Panc1 (cell line): ENCODE data around the gene ZBTB7C.

ENCODE experiments used
- POLR2AphosphoS5 ChIP-seq: IDR thresholded peaks from 2 replicates; pipeline ENCODE4 v1.6.1; 2012; ENCODE audit warnings: mild to moderate bottlenecking, low read depth, low read length, moderate library complexity
- SIN3A ChIP-seq: IDR thresholded peaks from 2 replicates; pipeline ENCODE4 v1.6.1; 2012; ENCODE audit warnings: low read depth, mild to moderate bottlenecking, low read length, moderate library complexity, borderline replicate concordance; ENCODE audit not compliant: insufficient read depth
- TCF7L2 ChIP-seq: IDR thresholded peaks from 2 replicates; pipeline ENCODE4 v1.6.1; 2011; ENCODE audit warnings: mild to moderate bottlenecking, low read depth, low read length, inconsistent platforms
- TF ChIP-seq, protein P1 (sequence below): fragments of 450-650 bp; IDR thresholded peaks from 2 replicates; pipeline ENCODE4 v1.5.1; 2017; ENCODE audit warnings: mild to moderate bottlenecking
- TF ChIP-seq, protein P2 (sequence below), 2 experiments: IDR thresholded peaks; 2 replicates each; pipeline ENCODE4 v1.6.1; 2011 to 2012; ENCODE audit warnings: low read depth in 2 of 2, control low read depth in 1 of 2, low read length in 1 of 2, mild to moderate bottlenecking in 1 of 2, moderate library complexity in 1 of 2; ENCODE audit not compliant: insufficient read depth in 1 of 2

DNA sequence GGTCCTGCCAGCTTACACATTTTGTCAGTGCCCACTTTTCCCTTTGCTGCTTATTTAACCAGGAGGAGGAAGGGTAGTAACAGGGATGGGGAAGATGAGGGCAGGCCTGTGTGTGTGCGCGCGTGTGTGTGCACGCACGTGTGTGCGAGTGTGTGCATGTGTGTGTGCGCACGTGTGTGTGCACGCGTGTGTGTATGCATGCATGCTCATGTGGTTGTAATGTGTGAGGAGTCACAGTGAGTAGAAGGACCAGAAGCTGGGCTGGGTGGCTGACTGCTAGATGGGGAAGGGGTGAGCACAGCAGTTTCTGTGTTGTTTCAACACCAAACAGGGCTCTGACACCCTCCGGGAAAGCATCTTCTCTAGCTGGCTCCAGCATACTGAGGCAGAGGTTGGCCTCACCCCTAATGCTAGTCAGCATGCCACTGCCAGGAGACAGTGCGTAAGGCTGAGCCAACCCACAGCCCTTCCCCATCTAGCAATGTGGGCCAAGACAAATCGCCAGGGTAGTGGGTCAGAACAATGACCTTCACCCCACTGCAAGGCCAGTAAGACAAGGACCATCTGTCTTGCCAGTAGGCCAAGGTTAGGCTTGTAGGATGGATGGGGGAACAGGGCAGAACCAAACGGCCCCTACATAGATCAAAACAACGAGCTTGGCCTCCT is 260.0 kb downstream of the ZBTB7C start:
- TF ChIP-seq, protein P1, sequence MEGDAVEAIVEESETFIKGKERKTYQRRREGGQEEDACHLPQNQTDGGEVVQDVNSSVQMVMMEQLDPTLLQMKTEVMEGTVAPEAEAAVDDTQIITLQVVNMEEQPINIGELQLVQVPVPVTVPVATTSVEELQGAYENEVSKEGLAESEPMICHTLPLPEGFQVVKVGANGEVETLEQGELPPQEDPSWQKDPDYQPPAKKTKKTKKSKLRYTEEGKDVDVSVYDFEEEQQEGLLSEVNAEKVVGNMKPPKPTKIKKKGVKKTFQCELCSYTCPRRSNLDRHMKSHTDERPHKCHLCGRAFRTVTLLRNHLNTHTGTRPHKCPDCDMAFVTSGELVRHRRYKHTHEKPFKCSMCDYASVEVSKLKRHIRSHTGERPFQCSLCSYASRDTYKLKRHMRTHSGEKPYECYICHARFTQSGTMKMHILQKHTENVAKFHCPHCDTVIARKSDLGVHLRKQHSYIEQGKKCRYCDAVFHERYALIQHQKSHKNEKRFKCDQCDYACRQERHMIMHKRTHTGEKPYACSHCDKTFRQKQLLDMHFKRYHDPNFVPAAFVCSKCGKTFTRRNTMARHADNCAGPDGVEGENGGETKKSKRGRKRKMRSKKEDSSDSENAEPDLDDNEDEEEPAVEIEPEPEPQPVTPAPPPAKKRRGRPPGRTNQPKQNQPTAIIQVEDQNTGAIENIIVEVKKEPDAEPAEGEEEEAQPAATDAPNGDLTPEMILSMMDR: no peak
- TF ChIP-seq POLR2AphosphoS5 (no peak), TCF7L2 (no peak), SIN3A (no peak)
- TF ChIP-seq, protein P2, sequence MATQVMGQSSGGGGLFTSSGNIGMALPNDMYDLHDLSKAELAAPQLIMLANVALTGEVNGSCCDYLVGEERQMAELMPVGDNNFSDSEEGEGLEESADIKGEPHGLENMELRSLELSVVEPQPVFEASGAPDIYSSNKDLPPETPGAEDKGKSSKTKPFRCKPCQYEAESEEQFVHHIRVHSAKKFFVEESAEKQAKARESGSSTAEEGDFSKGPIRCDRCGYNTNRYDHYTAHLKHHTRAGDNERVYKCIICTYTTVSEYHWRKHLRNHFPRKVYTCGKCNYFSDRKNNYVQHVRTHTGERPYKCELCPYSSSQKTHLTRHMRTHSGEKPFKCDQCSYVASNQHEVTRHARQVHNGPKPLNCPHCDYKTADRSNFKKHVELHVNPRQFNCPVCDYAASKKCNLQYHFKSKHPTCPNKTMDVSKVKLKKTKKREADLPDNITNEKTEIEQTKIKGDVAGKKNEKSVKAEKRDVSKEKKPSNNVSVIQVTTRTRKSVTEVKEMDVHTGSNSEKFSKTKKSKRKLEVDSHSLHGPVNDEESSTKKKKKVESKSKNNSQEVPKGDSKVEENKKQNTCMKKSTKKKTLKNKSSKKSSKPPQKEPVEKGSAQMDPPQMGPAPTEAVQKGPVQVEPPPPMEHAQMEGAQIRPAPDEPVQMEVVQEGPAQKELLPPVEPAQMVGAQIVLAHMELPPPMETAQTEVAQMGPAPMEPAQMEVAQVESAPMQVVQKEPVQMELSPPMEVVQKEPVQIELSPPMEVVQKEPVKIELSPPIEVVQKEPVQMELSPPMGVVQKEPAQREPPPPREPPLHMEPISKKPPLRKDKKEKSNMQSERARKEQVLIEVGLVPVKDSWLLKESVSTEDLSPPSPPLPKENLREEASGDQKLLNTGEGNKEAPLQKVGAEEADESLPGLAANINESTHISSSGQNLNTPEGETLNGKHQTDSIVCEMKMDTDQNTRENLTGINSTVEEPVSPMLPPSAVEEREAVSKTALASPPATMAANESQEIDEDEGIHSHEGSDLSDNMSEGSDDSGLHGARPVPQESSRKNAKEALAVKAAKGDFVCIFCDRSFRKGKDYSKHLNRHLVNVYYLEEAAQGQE (IDR thresholded peaks at IDR 0.05; ENCODE audit: insufficient read depth in 1 of 2, low read depth in 2 of 2, low read length in 1 of 2): no peak
